GM19467 (cell line): ENCODE results near the gene HMCN1.
"Not testable (repeated sequence)": the region's sequence is repeated elsewhere in the genome, so short reads cannot be mapped to it uniquely, and the experiment has no call there.

Experiments used
- ATAC-seq: cut with Tn5 transposase; IDR thresholded peaks from one replicate; pipeline ENCODE4 v1.9.1; 2021; ENCODE audit warnings: mild to moderate bottlenecking, moderate library complexity; ENCODE audit not compliant: unreplicated experiment

Gene HMCN1

DNA sequence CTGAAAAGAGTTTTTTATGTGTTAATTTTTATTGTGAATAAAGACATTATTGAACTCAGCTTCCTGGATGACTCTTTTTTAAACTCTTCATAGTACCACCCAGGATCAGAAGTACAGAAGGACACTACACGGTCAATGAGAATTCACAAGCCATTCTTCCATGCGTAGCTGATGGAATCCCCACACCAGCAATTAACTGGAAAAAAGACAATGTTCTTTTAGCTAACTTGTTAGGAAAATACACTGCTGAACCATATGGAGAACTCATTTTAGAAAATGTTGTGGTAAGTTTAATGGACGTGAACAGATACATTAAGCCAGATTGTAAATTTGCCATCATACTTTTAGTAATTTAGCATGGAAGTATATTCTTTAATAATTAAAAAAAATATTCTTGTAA lies 391.3 kb downstream of the HMCN1 start:
- ATAC-seq: no peak

- ATAC-seq: no peak
These were observed 395.6 kb downstream of the HMCN1 start for GRCh38 chr1:186129758-186130157.

DNA sequence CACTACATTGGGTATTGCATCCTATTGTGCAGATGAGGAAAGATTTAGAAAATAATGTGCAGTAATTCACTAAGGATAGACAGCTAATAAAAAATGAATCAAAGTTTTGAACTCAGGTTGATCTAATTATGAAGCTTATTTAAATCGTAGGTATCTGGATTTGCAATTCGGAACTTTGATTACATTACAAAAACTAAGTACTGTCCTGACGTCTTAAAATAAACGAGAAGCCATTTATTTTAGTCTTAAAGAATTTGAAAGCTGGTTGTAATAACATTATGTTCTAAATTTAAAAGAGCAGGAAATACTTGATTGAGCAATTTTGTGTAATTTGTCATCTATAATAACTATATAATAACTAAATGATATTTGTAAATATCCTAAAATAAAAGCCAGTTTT lies 404.9 kb downstream of the HMCN1 start:
- no peak for ATAC-seq

DNA sequence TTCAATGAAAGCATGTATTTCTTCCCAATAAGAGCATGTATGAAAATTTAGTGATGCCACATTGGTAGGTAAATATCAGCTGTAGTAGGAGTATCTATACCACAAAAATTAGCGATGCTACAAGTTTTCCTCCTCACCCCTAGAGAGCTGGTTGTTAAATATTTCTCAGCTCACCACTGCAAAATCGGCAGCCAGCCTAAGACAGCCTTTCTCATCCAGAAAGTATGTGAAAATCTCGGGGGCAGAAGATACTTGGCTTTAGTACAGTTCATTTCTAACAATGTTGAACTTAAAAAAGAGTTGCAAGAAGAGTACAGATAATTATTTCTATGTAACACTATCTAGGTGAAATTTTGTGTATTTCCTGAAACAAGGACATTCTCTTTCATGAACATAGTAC lies 405.5 kb downstream of the HMCN1 start:
- ATAC-seq: no peak

- ATAC-seq: no peak
These were observed 408.0 kb downstream of the HMCN1 start for GRCh38 chr1:186142159-186142558.

DNA sequence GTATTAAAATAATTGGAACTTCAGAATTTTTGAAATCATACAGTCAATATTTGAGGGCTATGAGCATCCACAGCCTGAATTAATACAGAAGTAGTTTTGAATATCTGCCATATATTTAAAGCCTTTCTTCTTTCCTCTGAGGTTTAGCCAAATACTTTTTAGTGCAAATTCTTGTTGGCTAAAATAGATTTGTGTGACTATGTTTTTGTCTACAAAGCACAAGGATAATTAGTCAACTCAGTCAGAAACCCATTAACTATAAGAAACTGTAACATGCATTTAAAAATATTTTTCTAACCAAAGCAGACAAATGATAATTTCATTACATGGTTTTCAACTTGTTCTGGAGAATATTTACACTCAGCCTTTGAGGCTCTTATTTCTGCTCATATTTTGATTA lies 408.7 kb downstream of the HMCN1 start:
- ATAC-seq: no peak

DNA sequence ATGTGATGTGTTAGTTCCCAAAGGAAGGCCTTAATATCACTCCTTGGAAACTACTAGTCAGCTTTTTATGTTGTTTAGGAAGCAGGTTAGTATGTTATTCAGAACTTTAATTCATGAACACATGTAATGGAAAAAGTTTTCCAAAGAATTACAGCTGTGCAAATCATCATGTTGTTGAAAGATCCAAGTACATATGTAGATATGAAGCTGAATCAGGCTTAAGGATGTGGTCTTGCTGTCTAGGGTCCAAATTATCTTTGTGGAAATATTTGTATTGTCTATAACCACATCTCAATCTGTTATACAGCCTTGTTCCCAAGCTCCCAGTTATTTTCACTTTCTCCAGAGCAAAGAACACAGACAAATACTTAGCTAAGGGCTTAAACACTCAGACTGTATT lies 409.3 kb downstream of the HMCN1 start:
- no peak for ATAC-seq

- ATAC-seq: no peak
These were observed 410.3 kb downstream of the HMCN1 start for GRCh38 chr1:186144505-186144904.

DNA sequence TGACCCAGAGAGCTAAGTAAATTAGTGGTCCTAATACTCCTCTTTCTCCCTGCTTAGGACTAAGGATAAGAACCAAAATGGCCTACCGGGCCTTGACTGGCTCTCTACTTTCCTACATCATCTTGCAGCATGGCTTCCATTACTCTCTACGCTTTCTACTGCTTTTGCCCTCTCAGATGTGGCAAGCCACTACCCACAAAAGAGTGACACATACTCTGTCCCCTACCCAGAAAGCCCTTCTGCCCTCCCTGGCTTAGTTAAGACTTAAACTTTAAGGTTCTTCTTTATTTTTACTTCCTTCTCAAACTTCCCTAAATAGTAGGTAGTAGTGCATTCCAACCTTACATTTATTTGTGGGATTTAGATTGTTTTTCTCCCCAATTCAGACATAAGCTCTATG lies 412.8 kb downstream of the HMCN1 start:
- no peak for ATAC-seq

DNA sequence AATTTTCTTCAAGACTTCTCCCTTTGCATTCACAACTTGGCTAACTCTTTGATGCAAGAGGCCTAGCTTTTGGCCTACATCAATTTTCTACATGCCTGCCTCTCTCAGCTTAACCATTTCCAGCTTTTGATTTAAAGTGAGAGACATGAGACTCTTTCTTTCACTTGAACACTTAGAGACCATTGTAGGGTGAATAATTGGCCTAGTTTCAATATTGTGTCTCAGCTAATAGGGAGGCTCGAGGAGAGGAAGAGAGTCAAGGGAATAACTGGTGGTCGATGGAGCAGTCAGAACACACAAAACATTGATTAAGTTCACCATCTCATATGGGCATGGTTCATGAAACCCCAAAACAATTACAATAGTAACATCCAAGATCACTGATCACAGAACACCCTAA lies 415.4 kb downstream of the HMCN1 start:
- no peak for ATAC-seq

GRCh38 chr1:186152227-186152619 lies 418.0 kb downstream of the HMCN1 start:
- ATAC-seq: no peak

DNA sequence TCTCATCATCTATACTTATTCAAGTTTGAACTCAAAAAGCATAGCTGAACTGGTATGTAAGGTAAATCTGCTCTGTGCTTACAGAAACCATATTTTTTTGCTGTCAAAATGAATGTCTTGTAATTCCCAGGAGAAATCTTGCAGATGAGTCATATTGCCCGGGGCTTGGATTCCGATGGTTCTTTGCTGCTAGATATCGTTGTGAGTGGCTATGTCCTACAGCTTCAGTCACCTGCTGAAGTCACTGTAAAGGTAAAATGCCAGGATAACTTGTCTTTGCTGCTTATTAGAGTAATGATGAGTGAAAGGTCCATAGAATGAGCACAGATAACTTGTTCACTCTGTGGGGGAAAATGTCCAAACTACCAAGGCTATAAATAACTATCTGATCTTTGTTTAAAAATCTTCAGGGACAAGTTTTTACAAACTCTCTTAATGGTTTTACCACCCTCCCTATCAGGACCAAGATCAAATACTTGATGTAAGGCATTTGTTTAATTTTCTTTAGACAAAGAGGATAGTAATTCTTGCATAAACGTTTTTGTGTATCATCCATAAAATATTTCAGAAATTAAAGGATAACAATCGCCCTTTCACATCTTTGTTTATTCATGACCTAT lies 418.5 kb downstream of the HMCN1 start:
- no peak for ATAC-seq

DNA sequence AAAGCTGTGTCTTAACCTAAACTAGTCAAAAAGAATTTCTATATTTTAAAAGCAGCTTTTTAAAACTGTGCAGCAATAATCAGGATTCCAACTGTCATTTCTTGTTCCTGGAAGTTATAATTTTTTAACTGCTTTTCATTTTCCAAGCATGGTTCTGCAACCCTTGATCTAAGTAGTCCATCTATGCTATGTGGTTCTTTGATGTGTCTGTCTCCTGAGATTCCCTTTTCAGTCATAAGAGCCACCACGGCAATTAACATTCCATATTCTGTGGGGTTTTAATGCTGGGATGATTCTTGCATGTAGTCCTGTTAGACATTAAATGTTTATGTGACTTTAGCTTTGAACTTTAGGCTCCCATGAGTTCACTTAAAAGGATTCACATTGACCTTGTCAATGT lies 420.5 kb downstream of the HMCN1 start:
- no peak for ATAC-seq

DNA sequence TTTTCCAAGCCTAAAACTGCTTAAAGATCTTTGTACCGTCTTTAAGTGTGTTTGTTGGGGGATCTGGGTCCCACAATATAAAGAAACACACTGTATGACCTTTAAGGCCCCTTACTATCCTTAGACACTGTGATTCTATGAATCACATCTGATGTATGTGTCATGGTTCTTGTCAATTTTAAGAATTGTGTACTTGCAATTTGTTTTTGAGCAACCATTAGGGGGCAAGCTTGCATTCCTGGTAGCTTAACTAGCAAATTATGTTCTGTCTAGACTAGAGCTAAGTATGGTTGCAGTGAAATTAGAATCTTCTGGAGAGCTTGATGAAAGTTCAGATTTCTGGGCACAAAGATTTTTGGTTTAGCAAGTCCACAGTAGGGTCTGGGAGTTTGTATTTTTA lies 421.4 kb downstream of the HMCN1 start:
- no peak for ATAC-seq

DNA sequence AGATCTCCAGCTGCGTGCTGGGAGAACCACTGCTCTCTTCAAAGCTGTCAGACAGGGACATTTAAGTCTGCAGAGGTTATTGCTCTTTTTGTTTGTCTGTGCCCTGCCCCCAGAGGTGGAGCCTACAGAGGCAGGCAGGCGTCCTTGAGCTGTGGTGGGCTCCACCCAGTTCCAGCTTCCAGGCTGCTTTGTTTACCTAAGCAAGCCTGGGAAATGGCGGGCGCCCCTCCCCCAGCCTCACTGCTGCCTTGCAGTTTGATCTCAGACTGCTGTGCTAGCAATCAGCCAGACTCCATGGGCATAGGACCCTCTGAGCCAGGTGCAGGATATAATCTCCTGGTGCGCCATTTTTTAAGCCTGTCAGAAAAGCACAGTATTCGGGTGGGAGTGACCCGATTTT lies 428.7 kb downstream of the HMCN1 start:
- not testable (repeated sequence) for ATAC-seq

DNA sequence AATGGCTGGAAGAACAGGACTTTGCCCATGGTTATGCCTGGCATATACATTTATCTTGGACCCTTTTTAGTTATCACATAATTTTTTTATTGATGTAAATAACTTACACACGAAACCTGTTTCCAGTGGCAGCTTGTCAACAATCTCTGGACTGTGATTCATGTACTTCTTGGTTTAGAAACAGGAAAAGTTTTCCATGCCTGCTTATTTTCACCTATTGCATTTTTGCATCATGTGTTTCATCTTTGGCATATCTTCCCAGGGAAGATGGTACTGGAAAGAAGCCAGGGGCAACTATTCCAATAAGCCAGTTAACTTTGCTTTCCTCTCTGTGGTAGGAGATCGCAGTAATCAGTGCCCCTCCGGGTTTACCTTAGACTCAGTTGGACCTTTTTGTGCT lies 430.6 kb downstream of the HMCN1 start:
- ATAC-seq: no peak

DNA sequence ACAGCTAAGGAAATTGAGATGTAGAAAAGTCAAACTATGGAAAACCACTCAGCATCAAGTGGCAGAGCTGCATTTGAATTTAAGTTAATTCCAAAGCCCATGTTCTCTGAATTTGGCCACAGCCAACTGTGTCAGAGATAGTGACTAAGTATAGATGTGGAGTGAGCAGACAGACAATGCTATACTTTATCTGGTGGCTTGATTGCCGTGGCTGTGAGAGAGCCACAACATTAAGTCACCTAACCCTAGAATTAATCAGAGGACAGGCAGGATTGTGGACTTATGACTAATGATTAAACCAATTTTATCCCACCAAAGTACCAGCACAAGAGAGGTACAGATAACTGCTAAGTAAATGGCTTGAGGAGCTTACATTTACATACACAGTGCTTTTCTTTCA lies 431.1 kb downstream of the HMCN1 start:
- ATAC-seq: no peak

DNA sequence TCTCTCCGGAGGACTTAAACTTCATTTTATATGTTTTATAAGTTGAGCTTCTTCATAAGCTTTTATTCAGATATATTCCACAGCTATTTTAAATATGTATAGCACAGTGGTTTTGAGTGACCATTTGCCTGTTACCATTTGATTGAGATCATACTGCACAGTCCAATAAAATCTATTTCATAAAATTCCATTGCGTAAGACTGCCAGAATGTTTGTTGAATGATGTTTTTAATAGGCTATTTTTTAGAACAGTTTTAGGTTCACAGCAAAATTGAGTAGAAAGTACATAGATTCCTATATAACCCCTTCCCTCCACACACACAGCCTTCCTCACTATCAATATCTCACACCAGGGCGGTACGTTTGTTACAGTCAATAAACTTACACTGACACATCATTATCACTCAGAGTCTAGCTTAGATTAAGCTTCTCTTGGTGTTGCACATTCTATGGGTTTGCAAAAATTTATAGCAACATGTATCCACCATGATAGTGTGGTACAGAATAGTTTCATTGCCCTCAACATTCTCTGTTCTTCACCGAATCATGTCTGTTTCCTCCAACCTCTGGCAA lies 433.0 kb downstream of the HMCN1 start:
- ATAC-seq: no peak

- no peak for ATAC-seq
These were observed 441.4 kb downstream of the HMCN1 start for GRCh38 chr1:186175588-186175987.

DNA sequence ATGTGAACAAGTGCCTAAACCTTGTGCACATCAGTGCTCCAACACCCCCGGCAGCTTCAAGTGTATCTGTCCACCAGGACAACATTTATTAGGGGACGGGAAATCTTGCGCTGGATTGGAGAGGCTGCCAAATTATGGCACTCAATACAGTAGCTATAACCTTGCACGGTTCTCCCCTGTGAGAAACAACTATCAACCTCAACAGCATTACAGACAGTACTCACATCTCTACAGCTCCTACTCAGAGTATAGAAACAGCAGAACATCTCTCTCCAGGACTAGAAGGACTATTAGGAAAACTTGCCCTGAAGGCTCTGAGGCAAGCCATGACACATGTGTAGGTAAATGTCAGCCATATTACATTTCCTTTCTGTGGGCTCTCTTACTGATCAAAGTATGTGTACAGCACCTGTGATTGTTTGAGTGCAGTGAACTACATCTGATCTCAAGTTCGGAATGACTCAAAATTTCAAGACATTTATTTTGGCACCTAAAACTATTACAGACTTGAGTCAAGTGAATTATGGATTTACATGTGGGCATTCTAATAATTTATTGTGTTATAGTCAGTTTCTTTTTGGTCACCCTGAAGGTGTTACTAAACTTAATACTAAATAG lies 444.3 kb downstream of the HMCN1 start:
- no peak for ATAC-seq

GRCh38 chr1:186179231-186179630 lies 445.0 kb downstream of the HMCN1 start:
- ATAC-seq: no peak

GRCh38 chr1:186183219-186183618 lies 449.0 kb downstream of the HMCN1 start:
- peak; percentile 45 for ATAC-seq
